ENCODE measurements around the gene PRR16. TPM values are rescaled to one million over a fixed set of nuclear protein-coding genes. Genes with fewer than 3 reads are reported as not detected.
"Not testable (repeated sequence)": the region's sequence is repeated elsewhere in the genome, so short reads cannot be mapped to it uniquely, and the experiment has no call there.

PRR16 gene
- polyA plus RNA-seq, 1 donor = 28.0 TPM

GRCh38 chr5:120657104-120657503 is 193.0 kb downstream of the PRR16 start:
- DNase-seq = no peak

- no peak for DNase-seq
Measured at GRCh38 chr5:120677481-120677880, 213.4 kb downstream of the PRR16 start.

DNA sequence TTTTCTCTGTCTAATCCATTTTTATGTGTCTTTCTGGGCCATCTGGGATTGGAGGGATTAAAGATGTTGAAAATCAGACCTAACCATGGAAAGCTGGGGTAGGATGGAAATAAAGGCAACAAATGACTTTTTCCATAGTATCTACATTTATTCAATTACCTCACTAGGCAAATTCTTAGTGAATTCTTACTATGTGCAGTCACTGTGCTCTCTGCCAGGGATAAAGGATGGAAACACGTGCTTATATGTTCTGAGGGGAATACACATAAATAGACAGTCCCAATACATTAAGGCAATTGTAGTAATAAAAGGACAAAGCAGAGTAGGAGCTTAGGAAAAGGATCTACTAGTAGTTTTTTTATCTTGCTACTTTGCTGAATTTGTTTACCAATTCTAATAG is 214.2 kb downstream of the PRR16 start:
- no peak for DNase-seq

- no peak for DNase-seq
Measured at GRCh38 chr5:120682851-120683250, 218.8 kb downstream of the PRR16 start.

GRCh38 chr5:120683580-120683979 is 219.5 kb downstream of the PRR16 start:
- DNase-seq = no peak

DNA sequence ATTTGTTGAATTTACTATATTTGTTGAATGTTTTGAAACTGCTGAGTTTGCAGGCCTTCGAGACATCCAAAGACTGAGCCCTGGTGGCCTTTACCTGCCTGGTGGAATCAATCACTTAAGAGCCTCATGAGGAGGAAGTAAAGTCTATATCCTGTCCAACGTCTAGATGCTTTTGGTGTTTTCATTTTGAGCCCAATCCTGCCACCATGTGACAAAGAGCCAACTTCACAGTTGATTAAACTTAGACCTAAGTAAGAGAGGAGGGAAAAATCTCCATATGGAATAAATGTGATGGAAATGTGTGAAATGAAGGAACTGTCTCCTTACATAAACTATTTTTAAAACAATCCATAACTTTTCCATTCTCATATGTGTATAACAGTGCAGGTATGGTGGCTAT is 220.1 kb downstream of the PRR16 start:
- DNase-seq = no peak

DNA sequence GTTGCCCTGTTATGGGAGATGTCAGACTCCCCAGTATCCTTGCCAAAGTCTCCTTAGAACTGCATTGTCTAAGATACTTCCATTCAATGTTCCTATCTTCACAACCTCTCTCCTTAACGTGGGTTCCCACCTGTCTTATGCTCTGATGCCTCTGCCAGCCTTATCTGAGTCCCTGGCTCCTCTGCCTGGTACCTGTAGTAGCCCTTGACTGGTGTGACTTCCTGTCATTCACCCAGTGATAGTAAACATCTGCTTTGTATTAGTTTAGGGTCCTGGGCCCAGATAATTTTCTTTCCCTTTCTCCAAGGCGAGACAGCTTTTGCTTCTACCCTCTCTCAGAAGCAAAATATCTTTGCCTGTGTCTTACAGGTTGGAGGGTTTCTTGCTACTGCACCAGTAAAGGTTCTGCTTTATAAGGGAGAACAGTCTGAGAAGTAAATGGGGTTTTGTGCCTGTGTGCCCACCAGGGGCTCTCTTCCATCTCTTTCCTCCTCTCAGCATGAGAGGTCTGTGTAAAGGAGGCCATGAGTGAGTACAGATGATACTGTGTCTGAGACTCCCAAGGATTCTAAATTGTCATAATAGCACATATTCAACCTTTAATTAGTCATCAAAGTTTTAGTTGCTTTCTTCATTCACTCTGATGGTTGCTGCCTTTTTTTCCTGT is 220.8 kb downstream of the PRR16 start:
- DNase-seq = no peak

- no peak for DNase-seq
Measured at GRCh38 chr5:120690621-120691407, 226.7 kb downstream of the PRR16 start.

GRCh38 chr5:120692325-120692724 is 228.2 kb downstream of the PRR16 start:
- DNase-seq = no peak

GRCh38 chr5:120695368-120695880 is 231.3 kb downstream of the PRR16 start:
- DNase-seq = no peak

- DNase-seq = no peak
Measured at GRCh38 chr5:120697147-120697546, 233.0 kb downstream of the PRR16 start.

DNA sequence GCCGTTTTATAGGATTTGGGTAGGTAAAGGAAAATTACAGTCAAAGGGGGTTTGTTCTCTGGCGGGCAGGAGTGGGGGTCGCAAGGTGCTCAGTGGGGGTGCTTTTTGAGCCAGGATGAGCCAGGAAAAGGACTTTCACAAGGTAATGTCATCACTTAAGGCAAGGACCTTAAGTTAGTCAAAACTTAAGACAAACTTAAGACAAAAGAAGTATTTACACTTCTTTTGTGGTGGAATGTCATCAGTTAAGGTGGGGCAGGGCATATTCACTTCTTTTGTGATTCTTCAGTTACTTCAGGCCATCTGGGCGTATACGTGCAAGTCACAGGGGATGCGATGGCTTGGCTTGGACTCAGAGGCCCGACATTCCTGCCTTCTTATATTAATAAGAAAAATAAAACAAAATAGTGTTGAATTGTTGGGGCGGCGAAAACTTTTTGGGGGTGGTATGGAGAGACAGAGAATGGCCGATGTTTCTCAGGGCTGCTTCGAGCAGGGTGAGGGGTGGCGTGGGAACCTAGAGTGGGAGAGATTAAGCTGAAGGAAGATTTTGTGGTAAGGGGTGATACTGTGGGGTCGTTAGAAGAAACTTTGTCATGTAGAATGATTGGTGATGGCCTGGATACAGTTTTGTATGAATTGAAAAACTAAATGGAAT is 233.7 kb downstream of the PRR16 start:
- not testable (repeated sequence) for DNase-seq

GRCh38 chr5:120700653-120701052 is 236.6 kb downstream of the PRR16 start:
- DNase-seq = not testable (repeated sequence)

- not testable (repeated sequence) for DNase-seq
Measured at GRCh38 chr5:120702817-120703538, 238.9 kb downstream of the PRR16 start.

GRCh38 chr5:120703918-120704587 is 240.0 kb downstream of the PRR16 start:
- DNase-seq = no peak

GRCh38 chr5:120706877-120707276 is 242.8 kb downstream of the PRR16 start:
- no peak for DNase-seq

DNA sequence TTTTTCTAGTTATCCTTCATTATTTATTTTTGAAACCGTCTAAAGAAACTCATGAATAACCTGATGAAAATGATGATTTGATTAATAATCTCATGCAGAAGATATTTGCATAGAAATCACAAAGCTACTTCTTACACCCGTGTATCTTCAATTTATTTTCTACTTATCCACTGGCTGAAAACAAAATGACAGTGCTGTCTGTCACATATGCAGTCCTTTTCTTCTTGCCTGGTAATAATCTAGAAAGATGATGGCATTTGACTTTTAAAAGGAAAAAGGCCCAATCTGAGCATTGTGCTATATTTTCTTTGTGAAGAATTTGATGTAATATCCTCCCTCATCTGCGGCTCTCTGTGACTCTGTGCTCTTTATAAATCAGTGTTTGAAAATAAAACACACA is 253.3 kb downstream of the PRR16 start:
- no peak for DNase-seq

GRCh38 chr5:120730214-120730613 is 266.1 kb downstream of the PRR16 start:
- no peak for DNase-seq

DNA sequence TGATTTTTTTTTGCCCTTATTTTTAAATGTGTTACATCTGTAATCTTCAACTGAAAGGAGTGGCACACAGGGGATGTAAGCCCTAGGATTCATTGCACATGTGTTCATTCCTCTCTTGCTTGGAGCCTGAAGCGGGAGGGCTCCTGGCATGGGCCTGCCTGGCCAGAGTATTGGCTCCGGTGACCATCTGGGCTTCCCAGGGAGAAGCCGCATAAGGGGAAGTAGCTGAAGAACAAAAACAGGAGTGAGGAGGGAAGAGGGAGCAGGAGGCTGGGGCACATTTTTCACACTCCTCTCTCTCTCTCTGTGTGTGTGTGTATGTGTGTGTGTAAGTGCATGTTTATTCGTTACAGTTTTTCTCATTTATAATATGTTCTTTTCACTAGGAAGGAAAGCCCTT is 269.9 kb downstream of the PRR16 start:
- DNase-seq = peak; percentile 2

DNA sequence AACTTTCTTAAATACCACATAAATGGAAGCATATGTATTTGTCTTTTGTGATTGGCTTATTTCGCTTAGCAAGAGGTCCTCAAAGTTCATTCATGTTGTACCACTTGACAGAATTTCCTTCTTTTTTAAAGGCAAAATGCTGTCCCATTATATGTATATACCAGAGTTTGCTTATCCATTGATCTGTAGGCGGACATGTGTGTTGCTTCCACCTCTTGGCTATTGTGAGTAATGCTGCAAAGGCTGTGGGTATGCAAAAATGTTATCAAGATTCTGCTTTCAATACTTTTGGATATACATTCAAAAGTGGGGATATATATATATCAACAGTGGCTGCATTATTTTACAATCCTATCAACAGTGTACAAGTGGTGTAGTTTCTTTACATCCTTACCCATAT is 271.0 kb downstream of the PRR16 start:
- DNase-seq = no peak

Data from hindlimb muscle (tissue), 1 donor.